Spinal cord (tissue), 10 donors: ENCODE measurements around the gene ALKBH1. TPM values are rescaled to one million over a fixed set of nuclear protein-coding genes. Genes with fewer than 3 reads are reported as not detected.
A peak's percentile ranks its signal among the peaks of the same experiment; 100 is the strongest.
"Not testable (repeated sequence)": the region's sequence is repeated elsewhere in the genome, so short reads cannot be mapped to it uniquely, and the experiment has no call there.

Experiments used
- DNase-seq, 6 donors: peaks; one replicate each; pipeline versions ENCODE4 v3.0.0 to v3.0.0-alpha.2; 2013 to 2015; ENCODE audit warnings: low spot score in 6 of 6, low read depth in 4 of 6
- H3K27ac ChIP-seq: one replicate; pipeline ENCODE4 v1.5.1; 2013; ENCODE audit warnings: low read depth, low read length, control low read depth
- H3K27me3 ChIP-seq: one replicate; pipeline ENCODE4 v1.6.1; 2013; ENCODE audit warnings: low read length; ENCODE audit not compliant: control insufficient read depth, insufficient read depth
- H3K36me3 ChIP-seq: one replicate; pipeline ENCODE4 v1.6.1; 2013; ENCODE audit warnings: low read length; ENCODE audit not compliant: control insufficient read depth, insufficient read depth
- H3K4me1 ChIP-seq: one replicate; pipeline ENCODE4 v1.6.1; 2013; ENCODE audit warnings: low read length; ENCODE audit not compliant: control insufficient read depth, insufficient read depth
- H3K4me3 ChIP-seq: one replicate; pipeline ENCODE4 v1.5.1; 2013; ENCODE audit warnings: low read depth, low read length, control low read depth
- H3K9me3 ChIP-seq: one replicate; pipeline ENCODE4 v1.6.1; 2013; ENCODE audit warnings: low read length; ENCODE audit not compliant: control insufficient read depth, insufficient read depth
- WGBS: methylation state at CpG from one replicate; pipeline ENCODE4 v1.1.5; 2013; ENCODE audit warnings: missing lambda C conversion rate; ENCODE audit not compliant: insufficient coverage; 5-methylcytosine and 5-hydroxymethylcytosine counted together
- polyA plus RNA-seq, 2 donors: library from polyadenylated mRNA; unstranded; fragments of 120-200 nt; gene quantifications; one replicate each; pipeline ENCODE4 v1.2.1, GENCODE V29; 2013; ENCODE audit not compliant: insufficient read length in 2 of 2
- total RNA-seq, 2 donors: library from RNA; depleted of rRNA in 1 of 2; stranded (reverse); fragments of 120-200 nt in 1 of 2; fragments of >200 nt in 1 of 2; gene quantifications; one replicate each; pipeline versions ENCODE4 v1.2.3 to v1.2.4, GENCODE V29; 2013 to 2014
- donor health status: healthy.

Gene ALKBH1
- total and polyA plus RNA-seq, 4 donors = 10.7 to 13.4 (median 12.9) TPM

GRCh38 chr14:77681196-77682157 is 26.3 kb downstream of the ALKBH1 start:
- no peaks in the 10 kb centered on the region for H3K4me1 ChIP-seq
- H3K36me3 ChIP-seq = peaks cover 15% of the 10 kb centered on the region
- no peak overlapping the region for H3K4me3 ChIP-seq
- H3K27me3 ChIP-seq = no peaks in the 10 kb centered on the region
- H3K27ac ChIP-seq = no peak overlapping the region
- H3K9me3 ChIP-seq = no peaks in the 10 kb centered on the region
- WGBS = 53% methylated on average over 5 of the region's 7 CpGs
- no peak for DNase-seq

GRCh38 chr14:77674931-77675330 is 32.9 kb downstream of the ALKBH1 start:
- Histone ChIP-seq H3K27me3 (no peaks in the 10 kb centered on the region), H3K4me3 (no peak overlapping the region), H3K4me1 (no peaks in the 10 kb centered on the region), H3K27ac (no peak overlapping the region), H3K36me3 (peaks cover 34% of the 10 kb centered on the region), H3K9me3 (no peaks in the 10 kb centered on the region)
- WGBS = 100% methylated on average over 2 of the region's 8 CpGs
- no peak for DNase-seq

- Histone ChIP-seq H3K27me3 (no peaks in the 10 kb centered on the region), H3K36me3 (peaks cover 24% of the 10 kb centered on the region), H3K9me3 (no peaks in the 10 kb centered on the region), H3K27ac (no peak overlapping the region), H3K4me1 (no peaks in the 10 kb centered on the region), H3K4me3 (no peak overlapping the region)
- DNase-seq = no peak
Observed at GRCh38 chr14:77673193-77673592, 34.6 kb downstream of the ALKBH1 start.

GRCh38 chr14:77667331-77667730 is 40.5 kb downstream of the ALKBH1 start:
- Histone ChIP-seq H3K4me1 (no peaks in the 10 kb centered on the region), H3K4me3 (no peak overlapping the region), H3K27ac (no peak overlapping the region), H3K9me3 (no peaks in the 10 kb centered on the region), H3K27me3 (no peaks in the 10 kb centered on the region), H3K36me3 (peaks cover 6% of the 10 kb centered on the region)
- no peak for DNase-seq

GRCh38 chr14:77663293-77663692 is 44.5 kb downstream of the ALKBH1 start:
- Histone ChIP-seq H3K4me3 (no peak overlapping the region), H3K4me1 (peaks cover 11% of the 10 kb centered on the region), H3K9me3 (no peaks in the 10 kb centered on the region), H3K27me3 (no peaks in the 10 kb centered on the region), H3K27ac (no peak overlapping the region), H3K36me3 (no peaks in the 10 kb centered on the region)
- no peak for DNase-seq
- 83% methylated on average over 3 of the region's 6 CpGs for WGBS

GRCh38 chr14:77661562-77661961 is 46.3 kb downstream of the ALKBH1 start:
- H3K27ac ChIP-seq, H3K4me3 ChIP-seq: not testable (repeated sequence)

GRCh38 chr14:77660754-77661153 is 47.1 kb downstream of the ALKBH1 start:
- H3K27me3 ChIP-seq = no peaks in the 10 kb centered on the region
- DNase-seq = peak in 4 of 6 donors; percentile 49 to 95 (median 70)
- H3K36me3 ChIP-seq = no peaks in the 10 kb centered on the region
- H3K4me3 ChIP-seq = no peak overlapping the region
- 14% methylated on average over 4 of the region's 7 CpGs for WGBS
- no peaks in the 10 kb centered on the region for H3K9me3 ChIP-seq
- H3K27ac ChIP-seq = no peak overlapping the region
- peaks cover 11% of the 10 kb centered on the region for H3K4me1 ChIP-seq

More at GRCh38 chr14:77661562-77661961, 46.3 kb downstream of the ALKBH1 start:
- H3K27me3 ChIP-seq, DNase-seq, H3K9me3 ChIP-seq, H3K36me3 ChIP-seq: not testable (repeated sequence)
- whole genome bisulfite sequencing = no CpG with 5 or more reads among the region's 9 CpGs
- peaks cover 11% of the 10 kb centered on the region for H3K4me1 ChIP-seq

- H3K27ac ChIP-seq = no peak overlapping the region
- no CpG with 5 or more reads among the region's 2 CpGs for WGBS
Observed at GRCh38 chr14:77659831-77660230, 48.0 kb downstream of the ALKBH1 start.

GRCh38 chr14:77657280-77657679 is 50.5 kb downstream of the ALKBH1 start:
- WGBS = 84% methylated on average over 3 of the region's 5 CpGs
- Histone ChIP-seq H3K27ac (no peak overlapping the region), H3K36me3 (no peaks in the 10 kb centered on the region), H3K9me3 (no peaks in the 10 kb centered on the region), H3K27me3 (no peaks in the 10 kb centered on the region), H3K4me1 (peaks cover 23% of the 10 kb centered on the region), H3K4me3 (no peak overlapping the region)
- no peak for DNase-seq

More at GRCh38 chr14:77659831-77660230, 48.0 kb downstream of the ALKBH1 start:
- Histone ChIP-seq H3K9me3 (no peaks in the 10 kb centered on the region), H3K4me3 (no peak overlapping the region), H3K36me3 (no peaks in the 10 kb centered on the region), H3K4me1 (peaks cover 16% of the 10 kb centered on the region), H3K27me3 (no peaks in the 10 kb centered on the region)
- DNase-seq = no peak

GRCh38 chr14:77654001-77654441 is 53.8 kb downstream of the ALKBH1 start:
- no peaks in the 10 kb centered on the region for H3K27me3 ChIP-seq
- no peaks in the 10 kb centered on the region for H3K36me3 ChIP-seq
- H3K9me3 ChIP-seq = no peaks in the 10 kb centered on the region
- peak in 1 of 6 donors; percentile 42 for DNase-seq
- no peak overlapping the region for H3K4me3 ChIP-seq
- no peak overlapping the region for H3K27ac ChIP-seq
- WGBS = 24% methylated on average over 11 of the region's 11 CpGs
- peaks cover 12% of the 10 kb centered on the region for H3K4me1 ChIP-seq
